ENCODE measurements around the gene C14orf132. TPM values are rescaled to one million over a fixed set of nuclear protein-coding genes. Genes with fewer than 3 reads are reported as not detected.
"Not testable (repeated sequence)": the region's sequence is repeated elsewhere in the genome, so short reads cannot be mapped to it uniquely, and the experiment has no call there.

C14orf132 gene
- total RNA-seq, 4 donors from 2014 or later = 28.3 to 78.3 (median 59.2) TPM

DNA sequence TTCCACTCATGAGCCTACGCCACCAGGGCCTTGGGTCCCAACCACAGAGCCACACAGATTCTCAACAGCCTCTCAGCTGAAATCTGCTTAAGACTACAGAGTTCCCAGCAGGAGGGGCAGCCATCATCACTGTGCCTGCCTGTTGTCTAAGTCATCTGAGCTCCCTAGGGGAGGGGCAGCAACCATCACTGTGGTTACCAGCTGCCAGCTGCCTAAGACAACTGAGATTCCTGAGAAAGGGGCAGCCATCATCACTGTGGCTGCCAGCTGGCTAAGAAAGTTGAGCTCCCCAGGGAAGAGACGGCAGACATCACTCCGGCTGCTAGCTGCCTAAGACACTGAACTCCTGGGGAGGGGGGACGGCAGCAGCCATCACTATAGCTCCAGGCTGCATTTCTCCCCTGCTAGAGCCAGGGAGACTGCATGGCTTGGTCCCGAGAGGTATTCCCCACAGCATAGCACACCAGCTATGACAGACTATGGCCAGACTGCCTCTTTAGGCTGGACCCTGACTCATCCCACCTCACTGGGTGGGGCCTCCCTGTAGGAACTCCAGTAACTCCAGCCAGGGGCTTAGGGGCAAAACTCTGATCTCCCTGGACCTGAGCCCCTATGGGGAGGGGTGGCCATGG lies 37.2 kb upstream of the C14orf132 start:
- TF ChIP-seq POLR2A (IDR thresholded peaks at IDR 0.05; ENCODE audit: low read depth) (no peak), EP300 (IDR thresholded peaks at IDR 0.05) (no peak)
- Histone ChIP-seq H3K36me3 (no peaks in the 10 kb centered on the region), H3K4me1 (no peaks in the 10 kb centered on the region), H3K27me3 (peaks cover 0 to 36% (median 0%) of the 10 kb centered on the region in 4 donors), H3K27ac (replicated peaks in 1 of 4) (no peak overlapping the region), H3K9me3 (peaks cover 0 to 15% (median 7%) of the 10 kb centered on the region in 4 donors), H3K4me3 (no peak overlapping the region)
- intact Hi-C loops (cut with DNase I) = no loop called here
- WGBS = 74% methylated on average over 2 of the region's 5 CpGs
- DNase-seq (ENCODE audit: extremely low spot score) = no peak

DNA sequence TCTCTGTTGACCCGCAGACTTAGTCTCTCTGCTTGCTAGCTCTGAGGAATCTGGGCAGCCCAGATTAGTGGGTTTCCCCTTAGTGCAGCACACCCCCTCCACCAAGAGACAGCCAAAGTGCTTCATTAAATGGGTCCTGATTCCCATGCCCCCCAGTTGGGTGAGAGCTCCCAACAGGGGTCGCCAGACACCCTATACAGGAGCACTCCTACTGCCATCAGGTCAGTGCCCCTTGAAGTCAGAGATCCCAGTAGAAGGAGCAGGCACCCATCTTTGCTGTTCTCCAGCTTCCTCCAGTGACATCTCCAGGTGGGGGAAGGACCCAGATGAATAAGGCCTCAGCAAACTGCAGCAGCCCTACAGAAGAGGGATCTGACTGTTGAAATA lies 36.7 kb upstream of the C14orf132 start:
- no peaks in the 10 kb centered on the region for H3K4me1 ChIP-seq
- 63% methylated on average over 1 of the region's 2 CpGs for WGBS
- peaks cover 0 to 36% (median 0%) of the 10 kb centered on the region in 4 donors for H3K27me3 ChIP-seq
- intact Hi-C loops (cut with DNase I) = no loop called here
- H3K9me3 ChIP-seq = peaks cover 0 to 15% (median 7%) of the 10 kb centered on the region in 4 donors
- no peaks in the 10 kb centered on the region for H3K36me3 ChIP-seq
- no peak overlapping the region for H3K27ac ChIP-seq (replicated peaks in 1 of 4)
- TF ChIP-seq EP300 (IDR thresholded peaks at IDR 0.05) (no peak), CTCF (IDR thresholded peaks at IDR 0.05) (no peak), POLR2AphosphoS5 (IDR thresholded peaks at IDR 0.05) (no peak), POLR2A (IDR thresholded peaks at IDR 0.05; ENCODE audit: low read depth) (no peak)
- no peak for DNase-seq (ENCODE audit: extremely low spot score)
- no peak overlapping the region for H3K4me3 ChIP-seq

DNA sequence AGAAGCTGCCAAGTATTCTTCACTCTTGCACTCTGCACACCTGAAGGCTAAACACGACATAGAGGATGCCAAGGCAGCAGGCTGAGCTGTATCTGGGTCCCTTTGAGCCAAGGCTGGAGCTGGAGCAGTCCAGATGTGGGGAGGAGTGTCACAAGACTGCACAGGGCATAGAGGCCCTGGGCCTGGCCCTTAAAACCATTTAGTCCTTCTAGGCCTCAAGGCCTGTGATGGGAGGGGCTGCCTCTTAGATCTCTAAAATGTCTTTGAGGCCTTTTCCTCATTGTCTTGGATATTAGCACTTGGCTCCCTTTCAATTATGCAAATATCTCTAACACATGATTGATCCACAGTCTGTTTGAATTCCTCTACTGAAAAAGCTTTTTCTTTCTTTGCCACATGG lies 28.0 kb upstream of the C14orf132 start:
- H3K4me3 ChIP-seq = no peak overlapping the region
- no peak overlapping the region for H3K27ac ChIP-seq (replicated peaks in 1 of 4)
- peaks cover 0 to 16% (median 10%) of the 10 kb centered on the region in 4 donors for H3K9me3 ChIP-seq
- 80% methylated on average over 1 of the region's 1 CpG for WGBS
- intact Hi-C loops (cut with DNase I) = no loop called here
- TF ChIP-seq POLR2A (IDR thresholded peaks at IDR 0.05; ENCODE audit: low read depth) (no peak), CTCF (IDR thresholded peaks at IDR 0.05) (no peak), POLR2AphosphoS5 (IDR thresholded peaks at IDR 0.05) (no peak), EP300 (IDR thresholded peaks at IDR 0.05) (no peak)
- DNase-seq (ENCODE audit: extremely low spot score) = no peak
- H3K27me3 ChIP-seq = no peaks in the 10 kb centered on the region
- H3K4me1 ChIP-seq = peaks cover 0 to under 1% (median 0%) of the 10 kb centered on the region in 4 donors
- no peaks in the 10 kb centered on the region for H3K36me3 ChIP-seq

- H3K4me3 ChIP-seq = no peak overlapping the region
- no peak for DNase-seq (ENCODE audit: extremely low spot score)
- intact Hi-C loops (cut with DNase I) = no loop called here
- no peak for TF ChIP-seq POLR2AphosphoS5 (IDR thresholded peaks at IDR 0.05)
- TF ChIP-seq EP300 (IDR thresholded peaks at IDR 0.05) = no peak
- TF ChIP-seq POLR2A (IDR thresholded peaks at IDR 0.05; ENCODE audit: low read depth) = no peak
- no peak for TF ChIP-seq CTCF (IDR thresholded peaks at IDR 0.05)
- peaks cover 0 to 6% (median 3%) of the 10 kb centered on the region in 4 donors for H3K4me1 ChIP-seq
- no peaks in the 10 kb centered on the region for H3K27me3 ChIP-seq
- peaks cover 0 to 16% (median 10%) of the 10 kb centered on the region in 4 donors for H3K9me3 ChIP-seq
- H3K36me3 ChIP-seq = no peaks in the 10 kb centered on the region
- H3K27ac ChIP-seq (replicated peaks in 1 of 4) = no peak overlapping the region
Observed at GRCh38 chr14:96011607-96012006, 27.6 kb upstream of the C14orf132 start.

- DNase-seq (ENCODE audit: extremely low spot score); H3K4me3 ChIP-seq; H3K27me3 ChIP-seq; H3K36me3 ChIP-seq; H3K27ac ChIP-seq (replicated peaks in 1 of 4); intact Hi-C loops (cut with DNase I): not testable (repeated sequence)
- H3K9me3 ChIP-seq = peaks cover 0 to 16% (median 10%) of the 10 kb centered on the region in 4 donors
- WGBS = 100% methylated on average over 1 of the region's 1 CpG
- H3K4me1 ChIP-seq = peaks cover 0 to 11% (median 8%) of the 10 kb centered on the region in 4 donors
Observed at GRCh38 chr14:96012757-96013156, 26.4 kb upstream of the C14orf132 start.

GRCh38 chr14:96014176-96014575 lies 25.0 kb upstream of the C14orf132 start:
- H3K27ac ChIP-seq (replicated peaks in 1 of 4) = no peak overlapping the region
- no peaks in the 10 kb centered on the region for H3K27me3 ChIP-seq
- peaks cover 0 to 11% (median 8%) of the 10 kb centered on the region in 4 donors for H3K4me1 ChIP-seq
- no peak for TF ChIP-seq POLR2AphosphoS5 (IDR thresholded peaks at IDR 0.05)
- no peak for TF ChIP-seq POLR2A (IDR thresholded peaks at IDR 0.05; ENCODE audit: low read depth)
- no peak for TF ChIP-seq EP300 (IDR thresholded peaks at IDR 0.05)
- TF ChIP-seq CTCF (IDR thresholded peaks at IDR 0.05) = no peak
- no peak for DNase-seq (ENCODE audit: extremely low spot score)
- intact Hi-C loops (cut with DNase I) = no loop called here
- peaks cover 0 to 16% (median 10%) of the 10 kb centered on the region in 4 donors for H3K9me3 ChIP-seq
- no peak overlapping the region for H3K4me3 ChIP-seq
- WGBS = 89% methylated on average over 3 of the region's 3 CpGs
- H3K36me3 ChIP-seq = no peaks in the 10 kb centered on the region

Measured in esophagus muscularis mucosa (tissue), 4 donors.